Astrocyte (in vitro differentiated cells and primary cell): ENCODE measurements around the gene MOGAT3. TPM values are rescaled to one million over a fixed set of nuclear protein-coding genes. Genes with fewer than 3 reads are reported as not detected.

Experiments used
- DNase-seq: peaks from one replicate; pipeline ENCODE4 v3.0.0-alpha.2; 2010; ENCODE audit warnings: low read depth
- FAIRE-seq: peaks from 2 replicates; lab custom pipeline; 2011; peaks lifted over from hg19 to GRCh38; lab: Jason Lieb, UNC
- H2AFZ ChIP-seq: 2 replicates; pipeline ENCODE4 v1.6.0; 2012; ENCODE audit warnings: low read depth, low read length, inconsistent platforms
- H3K27ac ChIP-seq: 2 replicates; pipeline ENCODE4 v1.5.1; 2011; ENCODE audit warnings: low read depth, low read length, inconsistent platforms
- H3K27me3 ChIP-seq: 2 replicates; pipeline ENCODE4 v1.6.0; 2011; ENCODE audit warnings: low read length, inconsistent platforms; ENCODE audit not compliant: insufficient read depth
- H3K36me3 ChIP-seq: 2 replicates; pipeline ENCODE4 v1.5.1; 2011; ENCODE audit warnings: low read length, inconsistent platforms; ENCODE audit not compliant: insufficient read depth
- H3K4me1 ChIP-seq: 2 replicates; pipeline ENCODE4 v1.5.1; 2011; ENCODE audit warnings: low read length, inconsistent platforms; ENCODE audit not compliant: insufficient read depth
- H3K4me2 ChIP-seq: 2 replicates; pipeline ENCODE4 v1.6.0; 2012; ENCODE audit warnings: low read length, inconsistent platforms
- H3K4me3 ChIP-seq: 2 replicates; pipeline ENCODE4 v1.5.1; 2011; ENCODE audit warnings: low read depth, mild to moderate bottlenecking, low read length, inconsistent platforms; ENCODE audit not compliant: insufficient read depth
- H3K79me2 ChIP-seq: 2 replicates; pipeline ENCODE4 v1.6.0; 2012; ENCODE audit warnings: mild to moderate bottlenecking, low read length, inconsistent platforms; ENCODE audit not compliant: insufficient read depth
- H3K9ac ChIP-seq: 2 replicates; pipeline ENCODE4 v1.6.0; 2012; ENCODE audit warnings: mild to moderate bottlenecking, low read length, inconsistent platforms
- H3K9me3 ChIP-seq: 2 replicates; pipeline ENCODE4 v1.5.1; 2012; ENCODE audit warnings: low read depth, mild to moderate bottlenecking, low read length, inconsistent platforms; ENCODE audit not compliant: insufficient read depth
- H4K20me1 ChIP-seq: 2 replicates; pipeline ENCODE4 v1.6.0; 2012; ENCODE audit warnings: low read length, inconsistent platforms; ENCODE audit not compliant: insufficient read depth
- H3K27ac Mint-ChIP-seq: one replicate; pipeline ENCODE4 v1.8.0; 2021; ENCODE audit warnings: mild to moderate bottlenecking, mixed read lengths; ENCODE audit not compliant: unreplicated experiment
- H3K27me3 Mint-ChIP-seq: one replicate; pipeline ENCODE4 v1.8.0; 2021; ENCODE audit warnings: low read depth, mixed read lengths; ENCODE audit not compliant: unreplicated experiment
- H3K36me3 Mint-ChIP-seq: one replicate; pipeline ENCODE4 v1.8.0; 2021; ENCODE audit warnings: low read depth, mixed read lengths; ENCODE audit not compliant: unreplicated experiment
- H3K4me1 Mint-ChIP-seq: one replicate; pipeline ENCODE4 v1.8.0; 2021; ENCODE audit warnings: low read depth, mixed read lengths; ENCODE audit not compliant: unreplicated experiment
- H3K4me3 Mint-ChIP-seq: one replicate; pipeline ENCODE4 v1.8.0; 2021; ENCODE audit warnings: mild to moderate bottlenecking, moderate library complexity, mixed read lengths; ENCODE audit not compliant: unreplicated experiment
- H3K9me3 Mint-ChIP-seq: one replicate; pipeline ENCODE4 v1.8.0; 2021; ENCODE audit warnings: mild to moderate bottlenecking, mixed read lengths; ENCODE audit not compliant: unreplicated experiment
- EZH2 ChIP-seq: IDR thresholded peaks from 2 replicates; pipeline ENCODE4 v1.6.1; 2012; ENCODE audit warnings: mild to moderate bottlenecking, low read length, inconsistent platforms; ENCODE audit not compliant: insufficient read depth
- total RNA-seq: library from RNA; stranded (reverse); gene quantifications from 2 replicates; pipeline ENCODE4 v1.2.1, GENCODE V29; 2021
- TF ChIP-seq, protein P1 (sequence below): IDR thresholded peaks from 2 replicates; pipeline ENCODE4 v1.5.1; 2011; ENCODE audit warnings: low read depth, mild to moderate bottlenecking, inconsistent platforms, low read length, moderate library complexity; ENCODE audit not compliant: insufficient read depth

Gene MOGAT3
- total RNA-seq, 1 donor from 2014 or later: not detected

DNA sequence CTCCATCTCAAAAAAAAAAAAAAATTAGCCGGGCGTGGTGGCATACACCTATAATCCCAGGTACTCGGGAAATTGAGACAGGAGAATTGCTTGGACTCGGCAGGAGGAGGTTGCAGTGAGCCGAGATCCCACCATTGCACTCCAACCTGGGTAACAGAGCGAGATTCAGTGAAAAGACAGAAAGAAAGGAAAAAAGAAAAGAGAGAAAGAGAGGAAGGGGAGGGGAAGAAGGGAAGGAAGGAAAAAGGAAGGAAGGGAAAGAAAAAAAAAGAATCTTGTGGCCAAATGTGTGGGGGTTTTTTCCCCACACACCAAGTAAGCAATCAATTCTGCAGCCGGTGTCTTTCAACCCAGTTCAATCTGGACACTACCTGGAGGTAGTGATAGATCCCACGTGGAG, 11.7 kb downstream of the MOGAT3 start:
- no peaks in the 10 kb centered on the region for H3K9me3 Mint-ChIP-seq
- no peak overlapping the region for H2AFZ ChIP-seq
- H3K79me2 ChIP-seq: no peaks in the 10 kb centered on the region
- peaks cover 8% of the 10 kb centered on the region for H3K4me1 Mint-ChIP-seq
- H4K20me1 ChIP-seq: no peaks in the 10 kb centered on the region
- H3K27ac Mint-ChIP-seq: no peak overlapping the region
- H3K9me3 ChIP-seq: no peaks in the 10 kb centered on the region
- DNase-seq (no peak), FAIRE-seq (no peak)
- no peak overlapping the region for H3K4me2 ChIP-seq
- no peak overlapping the region for H3K27ac ChIP-seq
- H3K4me3 Mint-ChIP-seq: no peak overlapping the region
- no peak overlapping the region for H3K9ac ChIP-seq
- H3K36me3 Mint-ChIP-seq: no peaks in the 10 kb centered on the region
- H3K4me3 ChIP-seq: no peak overlapping the region
- no peaks in the 10 kb centered on the region for H3K27me3 Mint-ChIP-seq
- no peaks in the 10 kb centered on the region for H3K4me1 ChIP-seq
- no peak for TF ChIP-seq EZH2
- TF ChIP-seq, protein P1, sequence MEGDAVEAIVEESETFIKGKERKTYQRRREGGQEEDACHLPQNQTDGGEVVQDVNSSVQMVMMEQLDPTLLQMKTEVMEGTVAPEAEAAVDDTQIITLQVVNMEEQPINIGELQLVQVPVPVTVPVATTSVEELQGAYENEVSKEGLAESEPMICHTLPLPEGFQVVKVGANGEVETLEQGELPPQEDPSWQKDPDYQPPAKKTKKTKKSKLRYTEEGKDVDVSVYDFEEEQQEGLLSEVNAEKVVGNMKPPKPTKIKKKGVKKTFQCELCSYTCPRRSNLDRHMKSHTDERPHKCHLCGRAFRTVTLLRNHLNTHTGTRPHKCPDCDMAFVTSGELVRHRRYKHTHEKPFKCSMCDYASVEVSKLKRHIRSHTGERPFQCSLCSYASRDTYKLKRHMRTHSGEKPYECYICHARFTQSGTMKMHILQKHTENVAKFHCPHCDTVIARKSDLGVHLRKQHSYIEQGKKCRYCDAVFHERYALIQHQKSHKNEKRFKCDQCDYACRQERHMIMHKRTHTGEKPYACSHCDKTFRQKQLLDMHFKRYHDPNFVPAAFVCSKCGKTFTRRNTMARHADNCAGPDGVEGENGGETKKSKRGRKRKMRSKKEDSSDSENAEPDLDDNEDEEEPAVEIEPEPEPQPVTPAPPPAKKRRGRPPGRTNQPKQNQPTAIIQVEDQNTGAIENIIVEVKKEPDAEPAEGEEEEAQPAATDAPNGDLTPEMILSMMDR: no peak
- no peaks in the 10 kb centered on the region for H3K36me3 ChIP-seq
- peaks cover 2% of the 10 kb centered on the region for H3K27me3 ChIP-seq

DNA sequence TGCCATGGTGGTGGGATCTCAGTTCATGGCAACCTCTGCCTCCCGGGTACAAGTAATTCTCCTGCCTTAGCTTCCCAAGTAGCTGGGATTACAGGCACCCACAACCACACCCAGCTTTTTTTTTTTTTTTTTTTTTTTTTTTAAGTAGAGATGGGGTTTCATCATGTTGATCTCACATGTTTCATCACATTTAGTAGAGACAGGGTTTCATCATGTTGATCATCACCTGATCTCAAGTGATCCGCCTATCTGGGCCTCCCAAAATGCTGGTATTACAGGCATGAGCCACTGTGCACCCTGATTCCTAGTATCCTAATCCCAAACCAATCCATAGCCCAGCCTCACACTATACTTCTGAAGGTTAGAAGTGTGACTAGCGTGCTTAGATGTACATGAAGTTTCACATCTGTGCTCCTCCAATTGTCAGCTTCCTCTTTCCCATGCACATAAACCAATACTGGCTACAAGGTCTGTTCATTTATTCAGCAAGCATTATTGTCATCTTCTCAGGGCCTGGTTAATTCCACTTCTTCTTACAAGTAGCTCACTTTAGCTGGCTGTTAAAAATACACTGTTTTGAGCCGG, 13.9 kb downstream of the MOGAT3 start:
- Histone ChIP-seq H3K4me2 (no peak overlapping the region), H2AFZ (no peak overlapping the region), H3K9me3 (no peaks in the 10 kb centered on the region), H3K4me3 (no peak overlapping the region), H4K20me1 (no peaks in the 10 kb centered on the region), H3K79me2 (no peaks in the 10 kb centered on the region), H3K9ac (no peak overlapping the region), H3K27me3 (no peaks in the 10 kb centered on the region), H3K27ac (no peak overlapping the region), H3K36me3 (no peaks in the 10 kb centered on the region), H3K4me1 (no peaks in the 10 kb centered on the region)
- H3K4me1 Mint-ChIP-seq: peaks cover 8% of the 10 kb centered on the region
- H3K9me3 Mint-ChIP-seq: no peaks in the 10 kb centered on the region
- no peak overlapping the region for H3K4me3 Mint-ChIP-seq
- TF ChIP-seq, protein P1: no peak
- TF ChIP-seq EZH2: no peak
- H3K27ac Mint-ChIP-seq: no peak overlapping the region
- DNase-seq (no peak), FAIRE-seq (no peak)
- H3K27me3 Mint-ChIP-seq: peaks cover 7% of the 10 kb centered on the region
- H3K36me3 Mint-ChIP-seq: no peaks in the 10 kb centered on the region

DNA sequence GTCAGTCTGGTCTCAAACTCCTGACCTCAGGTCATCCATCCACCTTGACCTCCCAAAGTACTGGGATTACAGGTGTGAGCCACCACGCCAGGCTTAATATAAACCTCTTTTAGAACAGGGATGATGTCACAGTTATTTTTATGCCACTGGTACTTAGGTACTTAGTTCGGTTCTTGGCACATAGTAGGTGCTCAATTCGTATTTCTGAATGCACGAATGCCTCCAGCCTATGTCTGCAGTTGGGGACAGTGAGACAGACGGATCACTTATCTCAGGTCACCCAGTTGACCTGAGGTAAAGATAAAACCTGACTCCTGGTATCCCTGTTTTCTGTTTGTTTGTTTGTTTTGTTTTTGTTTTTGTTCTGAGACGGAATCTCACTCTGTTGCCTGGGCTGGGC, 14.6 kb downstream of the MOGAT3 start:
- Mint-ChIP-seq H3K4me1 (peaks cover 8% of the 10 kb centered on the region), H3K9me3 (no peaks in the 10 kb centered on the region), H3K36me3 (no peaks in the 10 kb centered on the region), H3K27ac (no peak overlapping the region), H3K4me3 (no peak overlapping the region), H3K27me3 (peaks cover 7% of the 10 kb centered on the region)
- Histone ChIP-seq H3K79me2 (no peaks in the 10 kb centered on the region), H3K27me3 (no peaks in the 10 kb centered on the region), H2AFZ (no peak overlapping the region), H4K20me1 (no peaks in the 10 kb centered on the region), H3K9me3 (no peaks in the 10 kb centered on the region), H3K9ac (no peak overlapping the region), H3K27ac (no peak overlapping the region), H3K4me2 (no peak overlapping the region), H3K4me1 (no peaks in the 10 kb centered on the region), H3K4me3 (no peak overlapping the region), H3K36me3 (no peaks in the 10 kb centered on the region)
- no peak for TF ChIP-seq EZH2
- TF ChIP-seq, protein P1: no peak
- no peak for FAIRE-seq
- DNase-seq: no peak
